Liver (tissue), 9 donors: ENCODE results near the gene FYB2. TPM values are rescaled to one million over a fixed set of nuclear protein-coding genes. Genes with fewer than 3 reads are reported as not detected.

ENCODE experiments used
- DNase-seq: peaks from one replicate; pipeline ENCODE4 v3.0.0-alpha.2; 2017; ENCODE audit warnings: low spot score
- H3K27ac ChIP-seq, 2 donors: one replicate each; pipeline ENCODE4 v1.7.0; 2013; ENCODE audit warnings: inconsistent platforms in 2 of 2, low read length in 2 of 2, control low read depth in 1 of 2, low read depth in 1 of 2, mild to moderate bottlenecking in 1 of 2
- H3K27me3 ChIP-seq, 4 donors: one replicate each; pipeline versions ENCODE4 v1.6.1 to v1.7.0; 2013; ENCODE audit warnings: low read length in 3 of 4, inconsistent platforms in 1 of 4, mild to moderate bottlenecking in 1 of 4, moderate library complexity in 1 of 4; ENCODE audit not compliant: control insufficient read depth in 4 of 4, insufficient read depth in 4 of 4
- H3K36me3 ChIP-seq, 4 donors: one replicate each; pipeline versions ENCODE4 v1.6.1 to v1.7.0; 2013; ENCODE audit warnings: low read length in 3 of 4, mild to moderate bottlenecking in 3 of 4, low read depth in 1 of 4, moderate library complexity in 1 of 4; ENCODE audit not compliant: control insufficient read depth in 4 of 4, insufficient read depth in 3 of 4
- H3K4me1 ChIP-seq, 4 donors: one replicate each; pipeline versions ENCODE4 v1.6.1 to v1.7.0; 2013; ENCODE audit warnings: low read length in 3 of 4, mild to moderate bottlenecking in 3 of 4, moderate library complexity in 1 of 4; ENCODE audit not compliant: control insufficient read depth in 4 of 4, insufficient read depth in 4 of 4
- H3K4me3 ChIP-seq, 3 donors: one replicate each; pipeline versions ENCODE4 v1.6.1 to v1.7.0; 2013; ENCODE audit warnings: low read length in 3 of 3, control low read depth in 1 of 3, low read depth in 1 of 3, mild to moderate bottlenecking in 1 of 3
- H3K9ac ChIP-seq, 2 donors: one replicate each; pipeline ENCODE4 v1.7.0; 2013; ENCODE audit warnings: low read length in 2 of 2, mild to moderate bottlenecking in 2 of 2, moderate library complexity in 2 of 2, control low read depth in 1 of 2, low read depth in 1 of 2
- H3K9me3 ChIP-seq, 4 donors: one replicate each; pipeline versions ENCODE4 v1.6.1 to v1.7.0; 2013; ENCODE audit warnings: low read length in 3 of 4; ENCODE audit not compliant: control insufficient read depth in 4 of 4
- EGR1 ChIP-seq, 2 donors: IDR thresholded peaks; 2 replicates each; pipeline ENCODE4 v1.6.1; 2016 to 2018; ENCODE audit warnings: antibody characterized with exemption in 2 of 2, low read depth in 2 of 2
- FOXA1 ChIP-seq: IDR thresholded peaks from 2 replicates; pipeline ENCODE4 v1.6.1; 2016; ENCODE audit warnings: antibody characterized with exemption
- GABPA ChIP-seq, 2 donors: IDR thresholded peaks in 1 of 2; conservative IDR thresholded peaks in 1 of 2; 2 replicates each; pipeline ENCODE4 v1.6.1; 2016; ENCODE audit warnings: antibody characterized with exemption in 2 of 2, mild to moderate bottlenecking in 1 of 2, moderate library complexity in 1 of 2
- HNF4A ChIP-seq, 2 donors: conservative IDR thresholded peaks; 2 replicates each; pipeline ENCODE4 v1.6.1; 2016; ENCODE audit warnings: antibody characterized with exemption in 2 of 2, mild to moderate bottlenecking in 2 of 2
- HNF4G ChIP-seq: IDR thresholded peaks from 2 replicates; pipeline ENCODE4 v1.6.1; 2016; ENCODE audit warnings: antibody characterized with exemption
- MAX ChIP-seq: IDR thresholded peaks from 2 replicates; pipeline ENCODE4 v1.6.1; 2016; ENCODE audit warnings: antibody characterized with exemption
- RAD21 ChIP-seq, 2 donors: IDR thresholded peaks; 2 replicates each; pipeline ENCODE4 v1.6.1; 2016; ENCODE audit warnings: antibody characterized with exemption in 2 of 2, mild to moderate bottlenecking in 2 of 2
- RXRA ChIP-seq, 2 donors: IDR thresholded peaks; 2 replicates each; pipeline ENCODE4 v1.6.1; 2017 to 2018; ENCODE audit warnings: antibody characterized with exemption in 2 of 2, mild to moderate bottlenecking in 1 of 2
- SP1 ChIP-seq: IDR thresholded peaks from 2 replicates; pipeline ENCODE4 v1.6.1; 2018; ENCODE audit warnings: antibody characterized with exemption, mild to moderate bottlenecking
- TAF1 ChIP-seq: conservative IDR thresholded peaks from 2 replicates; pipeline ENCODE4 v1.6.1; 2016; ENCODE audit warnings: antibody characterized with exemption, mild to moderate bottlenecking
- YY1 ChIP-seq: IDR thresholded peaks from 2 replicates; pipeline ENCODE4 v1.6.1; 2016; ENCODE audit warnings: antibody characterized with exemption, mild to moderate bottlenecking
- ZBTB33 ChIP-seq: IDR thresholded peaks from 2 replicates; pipeline ENCODE4 v1.6.1; 2016; ENCODE audit warnings: antibody characterized with exemption
- WGBS: extraction: QIAGEN DNeasy Blood & Tissue Kit; methylation state at CpG from one replicate; pipeline ENCODE4 v1.1.7; 2013; 5-methylcytosine and 5-hydroxymethylcytosine counted together
- polyA plus RNA-seq, 2 donors: library from polyadenylated mRNA; stranded (reverse) in 1 of 2; unstranded in 1 of 2; fragments of 200-250 nt in 1 of 2; fragments of >200 nt in 1 of 2; fragmentation: Nextera tagmentation in 1 of 2; extraction: Ambion mirVana in 1 of 2; gene quantifications; one replicate each; pipeline versions ENCODE4 v1.2.1 to v1.2.3, GENCODE V29; 2013 to 2015
- total RNA-seq, 2 donors: library from RNA; depleted of rRNA; stranded (reverse); fragments of >200 nt; gene quantifications; one replicate each; pipeline ENCODE4 v1.2.3, GENCODE V29; 2014
- TF ChIP-seq, protein P1 (sequence below): fragments of 150-350 bp; IDR thresholded peaks from 2 replicates; pipeline ENCODE4 v1.5.1; 2017; ENCODE audit warnings: improper control_type of control experiment, low read depth, low read length; ENCODE audit not compliant: missing input control
- TF ChIP-seq, protein P2 (sequence below): IDR thresholded peaks from 2 replicates; pipeline ENCODE4 v1.6.1; 2016; ENCODE audit warnings: antibody characterized with exemption
- TF ChIP-seq, protein P3 (sequence below): IDR thresholded peaks from 2 replicates; pipeline ENCODE4 v1.6.1; 2016; ENCODE audit warnings: antibody characterized with exemption, mild to moderate bottlenecking
- donor health status: healthy.
- donor health status: healthy.
- donor health status: healthy.
- donor health status: healthy.
- donor health status: healthy.

FYB2 gene
- total and polyA plus RNA-seq, 4 donors: 3.3 to 31.3 (median 16.2) TPM

- WGBS: 73% methylated on average over 2 of the region's 2 CpGs
- no peak for DNase-seq
- Histone ChIP-seq H3K27me3 (no peaks in the 10 kb centered on the region), H3K9ac (no peak overlapping the region), H3K9me3 (no peaks in the 10 kb centered on the region), H3K4me3 (no peak overlapping the region), H3K36me3 (no peaks in the 10 kb centered on the region), H3K27ac (no peak overlapping the region), H3K4me1 (no peaks in the 10 kb centered on the region)
- TF ChIP-seq FOXA1: no peak
- TF ChIP-seq SP1: no peak
- no peak for TF ChIP-seq YY1
These were observed 109.2 kb downstream of the FYB2 start for GRCh38 chr1:56709995-56710394.

DNA sequence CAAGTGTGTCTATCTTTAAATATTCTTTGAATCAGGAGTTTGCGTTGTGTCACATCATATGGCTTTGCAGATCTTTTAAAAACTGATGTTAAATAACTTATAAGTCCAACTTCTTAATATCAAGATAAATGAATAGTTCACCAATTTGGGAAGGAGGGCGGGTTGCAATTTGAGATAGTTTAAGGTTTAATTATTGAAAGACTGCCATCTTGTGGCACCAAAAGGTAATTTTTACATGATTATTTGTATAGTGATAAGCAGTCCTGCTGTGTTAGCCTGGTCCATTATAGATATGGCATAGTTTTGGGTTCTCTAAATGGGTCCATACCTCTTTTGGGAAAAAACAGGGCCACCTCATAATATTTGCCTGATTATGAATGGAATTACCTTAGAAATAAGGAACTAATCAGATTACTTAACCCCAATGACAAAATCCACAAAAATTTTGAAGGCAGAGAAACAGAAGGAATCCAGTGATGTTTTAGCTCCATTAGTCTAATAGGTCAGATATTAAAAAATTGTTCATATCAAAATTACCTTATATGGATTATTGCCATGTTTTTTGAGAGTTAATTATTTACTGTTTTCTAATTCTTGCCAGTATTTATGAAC is 109.8 kb downstream of the FYB2 start:
- Histone ChIP-seq H3K4me3 (no peak overlapping the region), H3K27ac (no peak overlapping the region), H3K4me1 (no peaks in the 10 kb centered on the region), H3K36me3 (peaks cover 0 to 1% (median 0%) of the 10 kb centered on the region in 4 donors), H3K9me3 (no peaks in the 10 kb centered on the region), H3K27me3 (no peaks in the 10 kb centered on the region), H3K9ac (no peak overlapping the region)
- TF ChIP-seq GABPA (IDR thresholded peaks at IDR 0.05 in 1 of 2, conservative IDR thresholded peaks at IDR 0.05 in 1 of 2) (no peak), YY1 (no peak), TAF1 (no peak), RXRA (IDR thresholded peaks at IDR 0.05) (no peak), MAX (no peak), RAD21 (IDR thresholded peaks at IDR 0.05) (peak; percentile 76 to 82), HNF4A (conservative IDR thresholded peaks at IDR 0.05) (peak in 1 of 2 donors; percentile 5)
- TF ChIP-seq, protein P1, sequence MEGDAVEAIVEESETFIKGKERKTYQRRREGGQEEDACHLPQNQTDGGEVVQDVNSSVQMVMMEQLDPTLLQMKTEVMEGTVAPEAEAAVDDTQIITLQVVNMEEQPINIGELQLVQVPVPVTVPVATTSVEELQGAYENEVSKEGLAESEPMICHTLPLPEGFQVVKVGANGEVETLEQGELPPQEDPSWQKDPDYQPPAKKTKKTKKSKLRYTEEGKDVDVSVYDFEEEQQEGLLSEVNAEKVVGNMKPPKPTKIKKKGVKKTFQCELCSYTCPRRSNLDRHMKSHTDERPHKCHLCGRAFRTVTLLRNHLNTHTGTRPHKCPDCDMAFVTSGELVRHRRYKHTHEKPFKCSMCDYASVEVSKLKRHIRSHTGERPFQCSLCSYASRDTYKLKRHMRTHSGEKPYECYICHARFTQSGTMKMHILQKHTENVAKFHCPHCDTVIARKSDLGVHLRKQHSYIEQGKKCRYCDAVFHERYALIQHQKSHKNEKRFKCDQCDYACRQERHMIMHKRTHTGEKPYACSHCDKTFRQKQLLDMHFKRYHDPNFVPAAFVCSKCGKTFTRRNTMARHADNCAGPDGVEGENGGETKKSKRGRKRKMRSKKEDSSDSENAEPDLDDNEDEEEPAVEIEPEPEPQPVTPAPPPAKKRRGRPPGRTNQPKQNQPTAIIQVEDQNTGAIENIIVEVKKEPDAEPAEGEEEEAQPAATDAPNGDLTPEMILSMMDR: peak; percentile 69
- TF ChIP-seq, protein P2, sequence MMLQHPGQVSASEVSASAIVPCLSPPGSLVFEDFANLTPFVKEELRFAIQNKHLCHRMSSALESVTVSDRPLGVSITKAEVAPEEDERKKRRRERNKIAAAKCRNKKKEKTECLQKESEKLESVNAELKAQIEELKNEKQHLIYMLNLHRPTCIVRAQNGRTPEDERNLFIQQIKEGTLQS: no peak
- no peak for DNase-seq
- 14% methylated on average over 2 of the region's 2 CpGs for WGBS

- Histone ChIP-seq H3K4me3 (no peak overlapping the region), H3K27me3 (no peaks in the 10 kb centered on the region), H3K4me1 (no peaks in the 10 kb centered on the region), H3K9me3 (peaks cover 0 to 2% (median 0%) of the 10 kb centered on the region in 4 donors), H3K9ac (no peak overlapping the region), H3K27ac (no peak overlapping the region), H3K36me3 (peaks cover 0 to 3% (median 0%) of the 10 kb centered on the region in 4 donors)
- no peak for DNase-seq
- 93% methylated on average over 4 of the region's 4 CpGs for WGBS
- no peak for TF ChIP-seq GABPA (IDR thresholded peaks at IDR 0.05 in 1 of 2, conservative IDR thresholded peaks at IDR 0.05 in 1 of 2)
- TF ChIP-seq EGR1 (IDR thresholded peaks at IDR 0.05; ENCODE audit: low read depth in 2 of 2): no peak
- no peak for TF ChIP-seq ZBTB33
- TF ChIP-seq, protein P2: no peak
- TF ChIP-seq, protein P3, sequence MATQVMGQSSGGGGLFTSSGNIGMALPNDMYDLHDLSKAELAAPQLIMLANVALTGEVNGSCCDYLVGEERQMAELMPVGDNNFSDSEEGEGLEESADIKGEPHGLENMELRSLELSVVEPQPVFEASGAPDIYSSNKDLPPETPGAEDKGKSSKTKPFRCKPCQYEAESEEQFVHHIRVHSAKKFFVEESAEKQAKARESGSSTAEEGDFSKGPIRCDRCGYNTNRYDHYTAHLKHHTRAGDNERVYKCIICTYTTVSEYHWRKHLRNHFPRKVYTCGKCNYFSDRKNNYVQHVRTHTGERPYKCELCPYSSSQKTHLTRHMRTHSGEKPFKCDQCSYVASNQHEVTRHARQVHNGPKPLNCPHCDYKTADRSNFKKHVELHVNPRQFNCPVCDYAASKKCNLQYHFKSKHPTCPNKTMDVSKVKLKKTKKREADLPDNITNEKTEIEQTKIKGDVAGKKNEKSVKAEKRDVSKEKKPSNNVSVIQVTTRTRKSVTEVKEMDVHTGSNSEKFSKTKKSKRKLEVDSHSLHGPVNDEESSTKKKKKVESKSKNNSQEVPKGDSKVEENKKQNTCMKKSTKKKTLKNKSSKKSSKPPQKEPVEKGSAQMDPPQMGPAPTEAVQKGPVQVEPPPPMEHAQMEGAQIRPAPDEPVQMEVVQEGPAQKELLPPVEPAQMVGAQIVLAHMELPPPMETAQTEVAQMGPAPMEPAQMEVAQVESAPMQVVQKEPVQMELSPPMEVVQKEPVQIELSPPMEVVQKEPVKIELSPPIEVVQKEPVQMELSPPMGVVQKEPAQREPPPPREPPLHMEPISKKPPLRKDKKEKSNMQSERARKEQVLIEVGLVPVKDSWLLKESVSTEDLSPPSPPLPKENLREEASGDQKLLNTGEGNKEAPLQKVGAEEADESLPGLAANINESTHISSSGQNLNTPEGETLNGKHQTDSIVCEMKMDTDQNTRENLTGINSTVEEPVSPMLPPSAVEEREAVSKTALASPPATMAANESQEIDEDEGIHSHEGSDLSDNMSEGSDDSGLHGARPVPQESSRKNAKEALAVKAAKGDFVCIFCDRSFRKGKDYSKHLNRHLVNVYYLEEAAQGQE: no peak
- TF ChIP-seq HNF4G: no peak
- no peak for TF ChIP-seq MAX
- TF ChIP-seq FOXA1: no peak
- no peak for TF ChIP-seq RXRA (IDR thresholded peaks at IDR 0.05)
- TF ChIP-seq TAF1: no peak
- TF ChIP-seq, protein P1: no peak
- TF ChIP-seq SP1: no peak
These were observed 111.8 kb downstream of the FYB2 start for GRCh38 chr1:56707379-56707778.
